Measurements from ENCODE around the gene RAI1. TPM values are rescaled to one million over a fixed set of nuclear protein-coding genes. Genes with fewer than 3 reads are reported as not detected.
"Not testable (repeated sequence)": the region's sequence is repeated elsewhere in the genome, so short reads cannot be mapped to it uniquely, and the experiment has no call there.

RAI1 gene
- total RNA-seq, 4 donors from 2014 or later: 12.8 to 51.2 (median 47.6) TPM

GRCh38 chr17:17684906-17685774 is 3.9 kb downstream of the RAI1 start:
- H3K4me3 ChIP-seq: no peak overlapping the region
- H3K36me3 ChIP-seq: no peaks in the 10 kb centered on the region
- H3K27ac ChIP-seq: peak overlapping the region; percentile 40 to 79 (median 58)
- H3K9me3 ChIP-seq: no peaks in the 10 kb centered on the region
- no peak for TF ChIP-seq POLR2A (IDR thresholded peaks at IDR 0.05)
- TF ChIP-seq CTCF (IDR thresholded peaks at IDR 0.05): no peak
- H3K4me1 ChIP-seq: peaks cover 4 to 47% (median 8%) of the 10 kb centered on the region in 4 donors
- DNase-seq: no peak
- H3K27me3 ChIP-seq: no peaks in the 10 kb centered on the region

- TF ChIP-seq CTCF (IDR thresholded peaks at IDR 0.05) (no peak), POLR2A (IDR thresholded peaks at IDR 0.05) (no peak)
- H3K4me3 ChIP-seq: no peak overlapping the region
- no peaks in the 10 kb centered on the region for H3K27me3 ChIP-seq
- no peaks in the 10 kb centered on the region for H3K36me3 ChIP-seq
- DNase-seq: peak in 2 of 3 donors; percentile 71
- H3K27ac ChIP-seq: peak overlapping the region; percentile 40 to 79 (median 58)
- H3K9me3 ChIP-seq: no peaks in the 10 kb centered on the region
- H3K4me1 ChIP-seq: peaks cover 4 to 49% (median 8%) of the 10 kb centered on the region in 4 donors
Measured at GRCh38 chr17:17685775-17686291, 4.6 kb downstream of the RAI1 start.

GRCh38 chr17:17689312-17689711 is 8.1 kb downstream of the RAI1 start:
- peaks cover 12 to 72% (median 17%) of the 10 kb centered on the region in 4 donors for H3K4me1 ChIP-seq
- DNase-seq: no peak

GRCh38 chr17:17690233-17690632 is 9.0 kb downstream of the RAI1 start:
- not testable (repeated sequence) for DNase-seq
- peaks cover 11 to 66% (median 17%) of the 10 kb centered on the region in 4 donors for H3K4me1 ChIP-seq

More at GRCh38 chr17:17689312-17689711, 8.1 kb downstream of the RAI1 start:
- Histone ChIP-seq H3K27ac (no peak overlapping the region), H3K4me3 (no peak overlapping the region), H3K27me3 (no peaks in the 10 kb centered on the region), H3K9me3 (no peaks in the 10 kb centered on the region), H3K36me3 (no peaks in the 10 kb centered on the region)
- TF ChIP-seq CTCF (IDR thresholded peaks at IDR 0.05): no peak
- no peak for TF ChIP-seq POLR2A (IDR thresholded peaks at IDR 0.05)

GRCh38 chr17:17691468-17692263 is 10.4 kb downstream of the RAI1 start:
- DNase-seq: peak in 1 of 3 donors; percentile 34
- no peaks in the 10 kb centered on the region for H3K36me3 ChIP-seq

More at GRCh38 chr17:17690233-17690632, 9.0 kb downstream of the RAI1 start:
- H3K9me3 ChIP-seq, H3K27me3 ChIP-seq, H3K27ac ChIP-seq, H3K4me3 ChIP-seq, H3K36me3 ChIP-seq: not testable (repeated sequence)

More at GRCh38 chr17:17691468-17692263, 10.4 kb downstream of the RAI1 start:
- peak overlapping the region in 3 of 4 donors; percentile 8 to 52 (median 18) for H3K27ac ChIP-seq
- H3K9me3 ChIP-seq: no peaks in the 10 kb centered on the region
- peaks cover 9 to 58% (median 15%) of the 10 kb centered on the region in 4 donors for H3K4me1 ChIP-seq
- H3K27me3 ChIP-seq: no peaks in the 10 kb centered on the region
- TF ChIP-seq POLR2A (IDR thresholded peaks at IDR 0.05) (no peak), CTCF (IDR thresholded peaks at IDR 0.05) (no peak)
- no peak overlapping the region for H3K4me3 ChIP-seq
